SU-DHL-6 (cell line): ENCODE results near the gene OR2A1.
"Not testable (repeated sequence)": the region's sequence is repeated elsewhere in the genome, so short reads cannot be mapped to it uniquely, and the experiment has no call there.

Source experiments
- EZH2phosphoT487 ChIP-seq: fragments of 200-600 bp; sonication (generic), shearing (Covaris generic); conservative IDR thresholded peaks from 2 replicates; pipeline ENCODE4 v1.6.1; 2018; ENCODE audit warnings: mild to moderate bottlenecking, antibody characterized with exemption, low read length, moderate library complexity, mixed read lengths
- TF ChIP-seq, protein P1 (sequence below): fragments of 200-600 bp; sonication (generic); IDR thresholded peaks from one replicate; pipeline ENCODE4 v1.5.1; 2017; ENCODE audit warnings: antibody characterized with exemption, mild to moderate bottlenecking, low read length, moderate library complexity; ENCODE audit not compliant: insufficient read depth, poor library complexity, severe bottlenecking

DNA sequence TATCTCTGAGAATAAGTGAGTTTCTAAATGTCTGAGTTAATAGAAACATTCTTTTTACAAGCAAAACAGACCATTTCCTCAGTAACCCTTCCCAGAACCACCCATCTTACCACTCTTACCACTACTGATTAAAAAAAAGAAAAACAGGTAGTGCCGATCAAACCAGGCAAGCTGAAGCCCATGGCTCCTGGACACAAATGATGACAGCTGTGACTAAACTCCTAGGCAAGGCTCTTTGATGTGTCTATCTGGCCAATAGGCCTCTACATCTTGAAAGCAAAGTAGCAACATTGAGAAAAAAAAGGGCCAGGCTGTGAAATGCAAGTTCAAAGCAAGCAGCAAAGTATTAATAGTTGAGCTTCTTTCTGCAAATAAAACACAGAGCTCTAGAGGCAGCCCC, 36.4 kb downstream of the OR2A1 start:
- TF ChIP-seq, protein P1, sequence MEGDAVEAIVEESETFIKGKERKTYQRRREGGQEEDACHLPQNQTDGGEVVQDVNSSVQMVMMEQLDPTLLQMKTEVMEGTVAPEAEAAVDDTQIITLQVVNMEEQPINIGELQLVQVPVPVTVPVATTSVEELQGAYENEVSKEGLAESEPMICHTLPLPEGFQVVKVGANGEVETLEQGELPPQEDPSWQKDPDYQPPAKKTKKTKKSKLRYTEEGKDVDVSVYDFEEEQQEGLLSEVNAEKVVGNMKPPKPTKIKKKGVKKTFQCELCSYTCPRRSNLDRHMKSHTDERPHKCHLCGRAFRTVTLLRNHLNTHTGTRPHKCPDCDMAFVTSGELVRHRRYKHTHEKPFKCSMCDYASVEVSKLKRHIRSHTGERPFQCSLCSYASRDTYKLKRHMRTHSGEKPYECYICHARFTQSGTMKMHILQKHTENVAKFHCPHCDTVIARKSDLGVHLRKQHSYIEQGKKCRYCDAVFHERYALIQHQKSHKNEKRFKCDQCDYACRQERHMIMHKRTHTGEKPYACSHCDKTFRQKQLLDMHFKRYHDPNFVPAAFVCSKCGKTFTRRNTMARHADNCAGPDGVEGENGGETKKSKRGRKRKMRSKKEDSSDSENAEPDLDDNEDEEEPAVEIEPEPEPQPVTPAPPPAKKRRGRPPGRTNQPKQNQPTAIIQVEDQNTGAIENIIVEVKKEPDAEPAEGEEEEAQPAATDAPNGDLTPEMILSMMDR: not testable (repeated sequence)
- not testable (repeated sequence) for TF ChIP-seq EZH2phosphoT487
